GM12878 (cell line): ENCODE results near the gene PTBP1. TPM values are rescaled to one million over a fixed set of nuclear protein-coding genes. Genes with fewer than 3 reads are reported as not detected.

Experiments used
- CHD1 ChIP-seq: IDR thresholded peaks from 2 replicates; pipeline ENCODE4 v1.6.1; 2012; ENCODE audit warnings: low read depth, low read length, improper control_type of control experiment
- CTCF ChIP-seq, 3 experiments: IDR thresholded peaks in 2 of 3; conservative IDR thresholded peaks in 1 of 3; 2 replicates each; pipeline ENCODE4 v1.5.1; 2011; ENCODE audit warnings: low read depth in 3 of 3, low read length in 3 of 3, mild to moderate bottlenecking in 3 of 3, control low read depth in 2 of 3, moderate library complexity in 2 of 3, inconsistent platforms in 1 of 3, mixed read lengths in 1 of 3; ENCODE audit not compliant: control insufficient read depth in 2 of 3, insufficient read depth in 1 of 3; ENCODE audit errors: extremely low read depth in 1 of 3
- E2F4 ChIP-seq: IDR thresholded peaks from 2 replicates; pipeline ENCODE4 v1.6.1; 2012; ENCODE audit warnings: low read depth, low read length, improper control_type of control experiment
- HSF1 ChIP-seq: fragments of 150-350 bp; IDR thresholded peaks from 2 replicates; pipeline ENCODE4 v1.6.1; 2014; ENCODE audit warnings: mild to moderate bottlenecking, low read depth, low read length
- KDM1A ChIP-seq: fragments of 200-600 bp; sonication (generic); IDR thresholded peaks from 2 replicates; pipeline ENCODE4 v1.6.1; 2016; ENCODE audit warnings: borderline replicate concordance
- POLR2AphosphoS2 ChIP-seq: IDR thresholded peaks from 2 replicates; pipeline ENCODE4 v1.6.1; 2011; ENCODE audit warnings: low read depth, mild to moderate bottlenecking, low read length, improper control_type of control experiment, moderate library complexity
- RAD51 ChIP-seq: fragments of 450-650 bp; IDR thresholded peaks from 2 replicates; pipeline ENCODE4 v1.6.1; 2016; ENCODE audit warnings: moderate library complexity, mild to moderate bottlenecking, inconsistent platforms
- RELA ChIP-seq: fragments of 450-650 bp; IDR thresholded peaks from 2 replicates; pipeline ENCODE4 v1.8.0; 2014; ENCODE audit warnings: borderline replicate concordance; ENCODE audit not compliant: partially characterized antibody
- RUNX3 ChIP-seq: IDR thresholded peaks from 2 replicates; pipeline ENCODE4 v1.6.1; 2012; ENCODE audit warnings: low read length, inconsistent platforms
- TCF7 ChIP-seq: IDR thresholded peaks from 2 replicates; pipeline ENCODE4 v1.6.1; 2014; ENCODE audit warnings: antibody characterized with exemption, borderline replicate concordance
- ZBTB11 ChIP-seq: fragments of 450-650 bp; formaldehyde crosslinking; IDR thresholded peaks from 2 replicates; pipeline ENCODE4 v1.5.0; 2022; ENCODE audit warnings: mild to moderate bottlenecking, missing genetic modification characterization
- ZBTB40 ChIP-seq: fragments of 450-650 bp; IDR thresholded peaks from 2 replicates; pipeline ENCODE4 v1.6.1; 2016; ENCODE audit warnings: mild to moderate bottlenecking, moderate library complexity, borderline replicate concordance
- ZNF207 ChIP-seq: fragments of 450-650 bp; IDR thresholded peaks from 2 replicates; pipeline ENCODE4 v1.6.1; 2014; ENCODE audit warnings: antibody characterized with exemption, mild to moderate bottlenecking, borderline replicate concordance
- polyA plus RNA-seq, 11 experiments: library from polyadenylated mRNA; depleted of rRNA in 4 of 11; unstranded in 6 of 11; stranded (reverse) in 5 of 11; fragments of >200 nt; fragmentation: Nextera tagmentation in 4 of 11; fragmentation: Illumina TruSeq in 1 of 11; extraction: Ambion mirVana in 4 of 11; extraction: Trizol in 1 of 11; gene quantifications; 1 replicate in 1 of 11; 2 replicates in 10 of 11; pipeline versions ENCODE4 v1.2.1 to v1.2.3, GENCODE V29; 2011 to 2016; ENCODE audit warnings: inconsistent platforms in 2 of 11, missing spikeins in 2 of 11, low read depth in 1 of 11
- total RNA-seq, 4 experiments: library from RNA; depleted of rRNA in 3 of 4; stranded (reverse); fragments of >200 nt in 3 of 4; fragmentation: Illumina TruSeq in 1 of 4; extraction: Trizol in 1 of 4; gene quantifications; 2 replicates each; pipeline versions ENCODE4 v1.2.1 to v1.2.3, GENCODE V29; 2013 to 2021
- TF ChIP-seq, protein P1 (sequence below): IDR thresholded peaks from 2 replicates; pipeline ENCODE4 v1.6.1; 2011; ENCODE audit warnings: low read depth, mild to moderate bottlenecking, low read length, moderate library complexity, borderline replicate concordance; ENCODE audit errors: extremely low read depth

PTBP1 gene
- total and polyA plus RNA-seq, 10 of the 15 experiments (the other 5 are each of a cell fraction or from before 2014, with no cell fraction given), result 13.1 to 532 (median 217) TPM

GRCh38 chr19:796692-797527, at the start of gene PTBP1 (continued):
- TF ChIP-seq HSF1 (0 out of 2 replicates have a peak, but pooled peaks have one; percentile 25), E2F4 (peak; percentile 84), RUNX3 (peak; percentile 74; the same call in 1 of the 2 replicates), ZNF207 (peak; percentile 74; the same call in 1 of the 2 replicates), KDM1A (no peak), RAD51 (peak; percentile 99), CTCF (IDR thresholded peaks at IDR 0.05 in 2 of 3, conservative IDR thresholded peaks at IDR 0.05 in 1 of 3; ENCODE audit: control insufficient read depth in 2 of 3, extremely low read depth in 1 of 3, insufficient read depth in 1 of 3, low read depth in 3 of 3, low read length in 3 of 3) (no peak), TCF7 (no peak), CHD1 (no peak), RELA (no peak), ZBTB11 (peak; percentile 49; the same call in 1 of the 2 replicates), POLR2AphosphoS2 (peak; percentile 76; the same call in 1 of the 2 replicates), ZBTB40 (peak; percentile 83; the same call in 1 of the 2 replicates)
- TF ChIP-seq, protein P1, sequence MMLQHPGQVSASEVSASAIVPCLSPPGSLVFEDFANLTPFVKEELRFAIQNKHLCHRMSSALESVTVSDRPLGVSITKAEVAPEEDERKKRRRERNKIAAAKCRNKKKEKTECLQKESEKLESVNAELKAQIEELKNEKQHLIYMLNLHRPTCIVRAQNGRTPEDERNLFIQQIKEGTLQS, result peak; percentile 78; the same call in 1 of the 2 replicates
- TF ChIP-seq, all 136 proteins: peak for 71
